NCI-H187 treated with DMSO at 0.1 percent for 48 hours (cell line): ENCODE results near the gene ENDOV.

ENCODE experiments used
- DNase-seq: peaks from one replicate; lab custom pipeline; 2025; lab: John Stamatoyannopoulos, UW

ENDOV gene

DNA sequence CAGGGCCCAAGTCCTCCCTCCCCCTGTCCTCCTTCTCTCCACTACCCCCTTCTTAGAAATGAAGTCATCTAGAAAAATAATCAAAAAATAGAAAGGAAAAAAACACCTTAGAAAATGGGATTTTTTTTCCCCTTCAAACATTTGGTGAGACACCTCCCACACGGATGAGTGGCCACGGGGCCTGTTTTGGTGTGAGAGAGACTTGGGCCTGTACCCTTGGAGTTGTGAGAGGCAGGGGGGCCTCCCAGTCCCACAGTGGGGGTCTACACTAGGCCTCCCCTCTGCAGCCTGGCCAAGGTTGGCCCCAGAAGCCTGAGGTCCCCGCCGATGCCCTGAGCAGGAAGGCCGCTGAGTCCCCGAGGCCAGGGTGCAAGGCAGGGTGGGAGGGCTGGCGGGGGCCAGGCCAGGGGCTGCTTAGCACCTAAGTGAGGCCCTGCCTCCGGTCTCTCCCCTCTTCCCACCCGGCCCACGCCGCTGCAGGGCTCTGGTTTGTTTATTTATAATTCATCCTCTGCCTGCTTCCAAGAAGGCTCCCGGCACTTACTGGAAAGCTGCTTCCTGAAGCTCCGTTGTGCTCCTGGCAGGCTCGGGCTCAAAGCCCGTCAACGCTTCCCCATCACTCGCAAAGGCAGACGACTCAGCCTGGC is 35.1 kb downstream of the ENDOV start:
- no peak for DNase-seq

GRCh38 chr17:80451104-80451775 is 36.3 kb downstream of the ENDOV start:
- DNase-seq, result no peak

DNA sequence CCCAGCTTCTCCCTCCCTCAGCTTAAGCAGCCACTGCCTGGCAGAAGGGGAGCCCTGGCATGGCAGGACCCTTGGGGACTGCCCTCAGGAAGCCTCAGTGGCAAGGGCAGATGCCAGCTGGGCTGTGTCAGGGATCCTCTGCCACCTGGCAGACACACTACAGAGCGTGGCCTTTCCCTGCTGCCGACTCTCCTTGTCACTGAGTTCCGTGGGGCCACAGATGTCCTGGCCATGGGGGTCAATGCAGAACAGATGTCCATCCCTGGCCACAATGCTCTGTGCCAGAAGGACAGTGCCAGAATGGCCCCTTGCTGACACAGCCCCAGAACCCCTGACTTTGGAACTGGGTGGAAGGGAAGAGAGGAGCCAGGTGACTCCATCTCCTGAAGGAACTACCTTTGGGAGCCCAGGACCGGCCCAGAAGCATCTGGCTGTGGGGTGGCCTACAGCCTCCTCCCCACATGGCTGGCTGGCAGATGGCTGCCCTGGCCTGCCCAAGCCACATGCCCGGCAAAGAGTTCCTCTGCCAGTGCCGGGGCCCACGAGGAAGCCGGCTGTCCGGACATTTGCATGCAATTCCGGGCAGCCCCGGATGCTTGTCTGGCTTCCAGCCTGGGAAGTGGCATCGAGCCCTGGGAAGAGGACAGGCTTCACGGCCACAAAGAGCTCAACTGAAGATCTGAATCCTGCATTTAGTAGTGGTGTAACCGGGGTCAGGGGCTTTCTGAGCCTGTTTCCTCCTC is 37.4 kb downstream of the ENDOV start:
- DNase-seq, result no peak

DNA sequence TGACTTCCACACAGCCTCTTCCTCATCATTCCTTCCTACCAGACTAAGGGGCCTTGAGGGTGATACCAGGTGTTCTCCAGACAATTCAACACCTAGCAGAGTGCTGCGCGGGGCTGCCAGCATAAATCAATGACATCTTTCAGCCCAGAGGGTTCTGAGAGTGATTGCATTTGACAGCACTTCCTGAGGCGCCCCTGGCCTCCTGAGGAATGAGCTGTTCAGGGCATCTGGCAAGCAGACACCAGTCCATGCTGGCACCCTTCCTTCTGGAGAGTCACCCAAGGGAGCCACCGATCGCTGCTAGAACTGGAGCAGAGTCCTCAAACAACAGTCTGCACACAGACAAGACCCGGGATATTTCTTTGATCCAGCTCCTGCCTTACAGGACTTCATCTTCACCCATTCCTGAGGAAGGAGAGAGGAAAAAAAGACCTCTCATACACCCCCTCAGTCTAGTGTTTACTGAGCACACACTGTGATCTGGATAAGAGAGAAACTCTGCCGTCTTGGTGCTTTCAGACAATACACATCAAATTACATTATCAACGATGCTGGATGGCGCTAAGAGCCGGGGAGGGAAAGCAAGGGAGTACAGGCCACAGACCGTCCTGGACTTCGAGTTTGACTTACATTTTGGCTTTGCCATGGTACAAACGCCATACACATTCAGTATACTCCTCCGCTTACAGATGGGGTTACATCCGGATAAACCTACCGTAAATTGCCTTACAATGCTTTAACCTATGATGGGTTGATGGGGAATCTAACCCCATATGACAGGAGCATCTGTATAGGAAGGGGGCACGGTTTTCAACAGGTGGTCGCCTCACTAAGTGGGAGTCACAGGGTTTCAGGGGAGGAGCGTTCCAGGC is 38.4 kb downstream of the ENDOV start:
- no peak for DNase-seq

- no peak for DNase-seq
These were observed 39.1 kb downstream of the ENDOV start for GRCh38 chr17:80453998-80454556.

DNA sequence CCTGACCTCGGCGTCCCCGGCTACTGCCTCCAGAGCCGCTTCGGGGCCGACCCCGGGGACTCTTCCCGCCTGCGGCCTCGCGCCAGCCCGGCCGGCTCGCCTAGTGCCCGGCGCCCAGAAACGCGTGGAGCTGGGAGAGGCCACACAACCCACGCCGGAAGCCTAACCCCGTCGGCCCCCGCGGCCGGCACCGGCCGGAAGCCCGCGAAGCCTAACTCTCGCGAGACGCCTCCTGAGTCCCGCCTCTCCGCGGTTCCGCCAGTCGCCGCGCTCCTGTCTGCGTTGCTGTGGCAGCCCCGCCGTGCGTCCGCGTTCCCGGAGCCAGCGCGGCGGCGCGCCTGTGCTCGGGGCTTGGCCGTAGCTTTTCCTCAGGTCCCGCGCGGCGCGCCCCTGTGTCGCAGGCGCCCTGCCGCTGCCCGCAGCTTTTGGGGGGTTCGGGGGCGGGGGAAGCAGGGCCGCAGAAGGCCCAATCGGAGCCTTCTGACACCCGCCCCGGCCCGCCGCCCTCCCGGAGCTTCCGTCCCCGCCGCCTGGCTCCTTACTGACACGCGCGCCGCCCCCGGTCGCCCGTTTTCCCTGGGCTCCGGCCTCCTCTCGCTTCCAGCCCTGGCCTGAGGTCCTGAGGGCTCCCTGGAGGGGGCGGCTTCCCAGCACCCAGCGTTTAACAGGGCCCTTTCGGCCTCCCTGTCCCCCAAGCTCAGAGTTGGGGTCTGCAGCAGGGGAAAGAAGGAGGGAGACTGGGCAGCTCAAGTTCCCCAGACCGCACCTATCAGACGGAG is 39.8 kb downstream of the ENDOV start:
- DNase-seq, result peak; percentile 39

- DNase-seq, result no peak
These were observed 40.4 kb downstream of the ENDOV start for GRCh38 chr17:80455336-80455710.

- no peak for DNase-seq
These were observed 40.8 kb downstream of the ENDOV start for GRCh38 chr17:80455784-80456183.

DNA sequence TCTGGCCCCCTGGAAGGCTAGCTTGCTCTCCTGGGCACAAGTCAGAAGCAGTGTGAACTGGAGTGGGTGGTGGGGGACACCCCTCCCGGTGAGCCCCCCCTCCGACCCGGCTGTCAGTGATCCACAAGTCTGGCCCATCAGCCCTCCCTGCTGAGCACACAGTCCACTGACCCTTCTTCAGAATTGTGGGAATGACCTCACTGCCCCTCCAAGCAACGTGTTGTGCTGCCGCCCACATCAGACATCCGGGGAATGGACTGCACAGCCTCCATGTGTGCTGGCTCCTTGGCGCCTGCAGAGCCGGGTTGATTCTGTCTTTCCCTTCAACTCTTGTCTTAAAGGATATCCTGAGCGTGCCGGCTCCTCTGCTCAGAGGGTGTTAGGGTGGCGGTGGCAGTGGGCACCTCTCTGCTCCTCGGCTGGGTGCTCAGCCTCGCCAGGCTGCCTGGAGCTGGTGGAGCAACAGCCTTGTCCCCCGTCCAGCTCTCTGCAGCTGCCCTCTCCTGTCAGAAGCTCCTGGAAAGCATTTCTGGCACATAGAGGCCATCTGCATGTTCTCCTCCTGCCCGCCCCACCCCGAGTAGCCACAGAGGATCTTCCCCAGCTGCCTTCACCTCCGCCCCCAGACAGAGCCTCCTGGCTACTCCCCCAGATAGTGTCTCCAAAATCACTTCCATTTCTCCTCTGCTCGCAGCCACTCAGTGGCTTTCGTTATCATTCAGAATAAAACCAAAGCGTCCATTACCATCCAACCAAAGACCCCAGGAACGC is 41.7 kb downstream of the ENDOV start:
- no peak for DNase-seq

DNA sequence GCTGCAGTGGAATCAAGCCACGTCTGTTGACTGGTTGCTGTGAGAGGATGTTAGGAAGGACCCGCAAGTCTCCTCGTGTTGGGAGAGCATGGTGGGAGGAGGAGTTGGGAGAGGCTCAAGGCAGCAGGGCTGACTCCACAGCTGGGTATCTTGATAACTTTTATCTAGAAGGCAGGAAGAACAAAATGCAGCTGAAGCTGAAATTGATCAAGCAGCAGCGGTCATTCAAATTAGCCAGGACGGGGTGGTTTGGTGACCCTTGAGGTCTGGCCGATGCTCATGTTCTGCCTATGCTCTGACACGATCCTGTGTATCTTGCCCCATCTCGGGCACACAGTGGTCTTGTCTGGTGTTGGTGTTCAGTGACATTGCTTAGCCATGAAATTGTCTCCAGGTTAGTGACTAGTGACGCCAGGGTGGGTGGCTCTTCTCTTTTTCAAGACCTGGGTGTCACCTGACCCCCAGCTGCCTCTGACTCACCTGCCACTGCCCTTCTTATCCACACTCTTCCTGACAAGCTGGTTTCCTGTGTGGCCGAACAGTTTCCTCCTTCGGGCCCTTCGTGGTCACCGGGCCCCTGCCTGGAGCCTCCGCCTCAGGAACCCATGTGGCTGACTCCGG is 42.4 kb downstream of the ENDOV start:
- DNase-seq, result no peak

GRCh38 chr17:80458016-80458415 is 43.0 kb downstream of the ENDOV start:
- DNase-seq, result no peak

- no peak for DNase-seq
These were observed 44.3 kb downstream of the ENDOV start for GRCh38 chr17:80459234-80459633.

- DNase-seq, result no peak
These were observed 45.5 kb downstream of the ENDOV start for GRCh38 chr17:80460429-80460834.

- DNase-seq, result no peak
These were observed 46.7 kb downstream of the ENDOV start for GRCh38 chr17:80461528-80462160.

GRCh38 chr17:80463784-80464400 is 48.9 kb downstream of the ENDOV start:
- DNase-seq, result no peak

DNA sequence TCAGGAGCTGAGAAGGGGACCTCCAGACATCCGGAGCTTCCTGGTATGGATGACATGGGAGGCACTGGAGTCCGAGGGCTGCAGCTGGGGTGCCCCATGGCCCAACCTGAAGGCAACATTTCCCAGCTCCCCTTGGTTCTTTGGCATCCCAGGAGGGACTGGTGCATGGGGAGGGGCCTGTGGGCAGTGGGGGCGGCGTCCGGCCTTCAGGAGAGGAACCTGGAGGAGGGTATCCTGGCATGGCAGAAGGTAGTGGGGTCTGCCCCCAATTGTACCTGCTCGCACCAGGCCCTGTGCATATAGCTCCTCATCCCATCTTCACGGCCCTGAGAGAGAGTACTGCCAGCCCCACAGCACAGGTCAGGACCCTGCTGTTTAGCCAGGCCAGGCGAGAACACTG is 49.5 kb downstream of the ENDOV start:
- DNase-seq, result no peak

- no peak for DNase-seq
These were observed 50.5 kb downstream of the ENDOV start for GRCh38 chr17:80465327-80465974.

DNA sequence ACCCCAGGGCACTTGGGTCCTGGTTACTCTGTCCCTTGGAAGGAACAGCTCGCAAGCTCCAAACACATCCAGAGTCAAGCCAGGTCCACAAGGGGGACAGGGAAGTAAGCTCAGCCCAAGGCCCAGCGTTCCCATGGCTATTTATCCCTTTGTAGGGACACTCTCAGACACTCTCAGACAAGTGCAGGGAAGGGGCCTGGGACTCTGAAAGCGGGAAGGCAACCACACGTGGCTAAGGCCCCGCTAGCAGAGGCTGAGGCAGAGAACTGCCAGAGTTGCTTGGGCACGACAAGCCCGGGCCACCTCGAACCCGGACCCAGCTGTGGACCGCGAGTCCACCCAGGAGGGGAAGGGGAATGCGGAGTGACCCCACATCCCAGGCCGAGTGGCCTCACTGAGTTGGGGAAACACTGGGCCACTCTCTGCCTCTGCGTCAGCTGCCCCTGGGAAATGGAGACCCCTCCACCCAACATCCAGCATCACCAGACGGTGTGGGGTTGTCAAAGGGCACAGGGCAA is 51.3 kb downstream of the ENDOV start:
- no peak for DNase-seq
